Calu3 (cell line): ENCODE results near the gene KCND2. TPM values are rescaled to one million over a fixed set of nuclear protein-coding genes. Genes with fewer than 3 reads are reported as not detected.

Experiments
- BruUV-seq: library from RNA; stranded (reverse); fragments of 400-500 nt; replicated peaks from 2 replicates; lab custom pipeline; 2021; lab: Mats Ljungman, UMichigan
- CTCF ChIA-PET: fragments of 300-600 bp; sonication (Branson Sonifier 250); formaldehyde crosslinking; loops from one replicate; lab custom pipeline; 2022; ENCODE audit warnings: antibody characterized with exemption; lab: Charles Lee
- DNase-seq: peaks from one replicate; pipeline ENCODE4 v3.0.0; 2022
- H3K27ac Mint-ChIP-seq: one replicate; pipeline ENCODE4 v1.8.0; 2022; ENCODE audit warnings: mixed read lengths; ENCODE audit not compliant: unreplicated experiment
- H3K27me3 Mint-ChIP-seq: one replicate; pipeline ENCODE4 v1.8.0; 2022; ENCODE audit warnings: mixed read lengths; ENCODE audit not compliant: unreplicated experiment
- H3K36me3 Mint-ChIP-seq: one replicate; pipeline ENCODE4 v1.8.0; 2022; ENCODE audit warnings: mild to moderate bottlenecking, moderate library complexity, mixed read lengths; ENCODE audit not compliant: insufficient read depth, unreplicated experiment
- H3K4me1 Mint-ChIP-seq: one replicate; pipeline ENCODE4 v1.8.0; 2022; ENCODE audit warnings: mild to moderate bottlenecking, low read depth, mixed read lengths; ENCODE audit not compliant: unreplicated experiment
- H3K4me3 Mint-ChIP-seq: one replicate; pipeline ENCODE4 v1.8.0; 2022; ENCODE audit warnings: mild to moderate bottlenecking, low read depth, moderate library complexity, mixed read lengths; ENCODE audit not compliant: unreplicated experiment
- H3K9me3 Mint-ChIP-seq: one replicate; pipeline ENCODE4 v1.8.0; 2022; ENCODE audit warnings: low read depth, mixed read lengths; ENCODE audit not compliant: unreplicated experiment
- CTCF ChIP-seq: fragments of 200-600 bp; IDR thresholded peaks from one replicate; pipeline ENCODE4 v1.8.0; 2022; ENCODE audit warnings: antibody characterized with exemption; ENCODE audit not compliant: unreplicated experiment
- intact Hi-C: fragments of 100-400 bp; cut with micrococcal nuclease; formaldehyde crosslinking; loops from one replicate; pipeline ENCODE4 v1.10.0; 2022; ENCODE audit not compliant: unreplicated experiment
- total RNA-seq: library from RNA; stranded (reverse); gene quantifications from 2 replicates; pipeline ENCODE4 v1.2.3, GENCODE V29; 2022

The KCND2 gene
- total RNA-seq, 1 experiment from 2014 or later = 1.2 TPM

DNA sequence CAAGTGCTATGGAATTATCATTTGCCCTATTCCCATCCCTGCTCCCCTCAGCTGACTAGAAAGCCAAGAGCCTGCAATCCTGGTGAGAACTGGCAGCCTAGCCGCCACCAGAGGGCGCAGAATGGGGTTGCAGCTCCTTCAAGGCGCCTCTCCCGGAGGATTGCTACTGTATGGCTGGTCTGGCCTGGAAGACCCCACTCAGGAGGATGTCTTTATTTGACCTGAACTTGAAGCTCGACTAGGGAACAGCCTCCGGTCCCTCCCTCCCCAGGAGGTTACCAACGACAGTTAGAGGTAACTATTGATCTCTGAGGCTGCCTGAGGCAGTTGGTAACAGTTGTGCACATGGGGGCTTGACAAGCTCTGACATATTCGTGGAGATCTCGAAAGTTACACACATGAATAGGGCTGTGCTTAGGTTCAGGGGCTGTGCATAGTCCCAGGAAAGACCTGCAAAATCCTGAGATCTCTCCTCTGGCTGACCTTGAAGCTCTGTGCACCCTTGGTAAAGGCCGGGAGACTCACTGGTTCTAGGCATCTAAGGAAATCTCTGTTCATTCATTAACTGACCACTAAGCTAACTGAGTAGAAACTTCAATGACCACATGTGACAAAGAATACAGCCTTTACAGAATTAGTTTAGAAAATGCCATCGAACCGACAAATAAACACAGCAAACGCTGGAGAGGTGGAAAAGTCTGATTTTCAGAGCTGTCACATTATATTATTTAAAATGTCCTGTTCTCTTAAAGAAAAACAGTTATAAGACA is 519.3 kb downstream of the KCND2 start:
- Mint-ChIP-seq H3K4me1 (peaks cover 7% of the 10 kb centered on the region), H3K27me3 (no peaks in the 10 kb centered on the region), H3K4me3 (no peak overlapping the region), H3K27ac (no peak overlapping the region), H3K36me3 (no peaks in the 10 kb centered on the region), H3K9me3 (no peaks in the 10 kb centered on the region)
- CTCF ChIA-PET = interaction anchor here (0.8 to 1.5 kb wide), 12 partner anchors 9 to 316 kb away, joined by 3 to 10 read pairs (median 4); partner anchors contain the start of genes ING3 and TSPAN12
- peak; percentile 84 for DNase-seq
- intact Hi-C loops = loop anchor here (1.0 kb wide), 1 partner anchor 149 kb away; no protein-coding TSS in a partner anchor
- BruUV-seq = no TSS peak
- TF ChIP-seq CTCF = peak; percentile 88

DNA sequence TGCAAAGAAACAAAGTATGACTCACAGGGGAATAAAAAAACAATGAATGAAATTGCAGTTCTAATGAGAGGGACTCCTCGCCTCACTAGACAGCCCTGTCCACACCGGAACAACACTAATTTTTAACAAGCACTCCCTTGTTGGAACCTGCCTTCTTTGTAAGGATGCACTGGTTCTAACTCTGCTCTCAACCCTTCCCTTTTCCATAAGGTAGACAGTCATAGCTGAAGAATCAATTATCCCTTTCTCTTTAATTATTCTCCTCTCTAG is 519.8 kb downstream of the KCND2 start:
- no peak overlapping the region for H3K4me3 Mint-ChIP-seq
- BruUV-seq = no TSS peak
- CTCF ChIA-PET = interaction anchor here (1.2 to 1.5 kb wide), 9 partner anchors 10 to 315 kb away, joined by 3 to 10 read pairs (median 4); partner anchors contain the start of gene ING3
- H3K27me3 Mint-ChIP-seq = no peaks in the 10 kb centered on the region
- TF ChIP-seq CTCF = no peak
- intact Hi-C loops = loop anchor here (1.0 kb wide), 1 partner anchor 149 kb away; no protein-coding TSS in a partner anchor
- H3K36me3 Mint-ChIP-seq = no peaks in the 10 kb centered on the region
- no peak overlapping the region for H3K27ac Mint-ChIP-seq
- peaks cover 7% of the 10 kb centered on the region for H3K4me1 Mint-ChIP-seq
- H3K9me3 Mint-ChIP-seq = peaks cover 2% of the 10 kb centered on the region
- DNase-seq = no peak

DNA sequence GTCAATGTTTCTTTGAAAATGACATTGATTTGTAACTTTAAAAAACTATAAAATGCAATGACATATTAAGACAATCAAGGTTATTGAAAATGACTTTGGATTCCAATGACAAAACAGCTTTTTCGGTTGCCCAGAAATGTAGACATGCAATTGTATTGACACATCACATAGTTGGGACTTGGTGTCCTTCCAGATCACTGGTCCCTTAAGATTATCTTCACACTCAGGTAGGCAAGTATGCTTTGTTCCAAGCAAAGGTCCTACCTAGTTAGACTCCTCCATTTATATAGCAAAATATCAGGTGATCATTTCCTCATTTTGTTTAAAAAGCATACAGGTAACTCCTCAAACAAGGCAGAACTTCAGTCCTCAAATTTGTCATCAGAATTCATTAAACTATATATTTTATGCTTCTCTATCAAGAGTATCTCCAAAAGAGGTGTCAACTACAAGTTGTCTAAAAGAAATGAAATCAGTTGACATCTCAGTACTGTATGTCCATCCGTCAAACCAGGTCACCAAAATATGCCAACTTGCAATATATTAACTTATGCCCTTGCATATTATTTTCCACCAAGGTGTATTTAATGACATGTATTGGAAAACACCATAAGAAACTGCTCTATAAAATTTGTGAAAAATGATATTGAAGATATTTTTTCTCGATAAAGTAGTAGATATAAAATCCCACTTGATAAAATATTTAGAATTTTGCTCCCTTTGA is 520.4 kb downstream of the KCND2 start:
- TF ChIP-seq CTCF = no peak
- peaks cover 7% of the 10 kb centered on the region for H3K4me1 Mint-ChIP-seq
- H3K27me3 Mint-ChIP-seq = no peaks in the 10 kb centered on the region
- H3K36me3 Mint-ChIP-seq = no peaks in the 10 kb centered on the region
- no peak overlapping the region for H3K27ac Mint-ChIP-seq
- no peak for DNase-seq
- peaks cover 2% of the 10 kb centered on the region for H3K9me3 Mint-ChIP-seq
- H3K4me3 Mint-ChIP-seq = no peak overlapping the region
- CTCF ChIA-PET = no interaction called here
- intact Hi-C loops = no loop called here
- no TSS peak for BruUV-seq

- CTCF ChIA-PET = no interaction called here
- H3K4me1 Mint-ChIP-seq = peaks cover 7% of the 10 kb centered on the region
- H3K27ac Mint-ChIP-seq = no peak overlapping the region
- no peak overlapping the region for H3K4me3 Mint-ChIP-seq
- intact Hi-C loops = no loop called here
- no peaks in the 10 kb centered on the region for H3K27me3 Mint-ChIP-seq
- DNase-seq = no peak
- H3K9me3 Mint-ChIP-seq = peaks cover 2% of the 10 kb centered on the region
- TF ChIP-seq CTCF = no peak
- H3K36me3 Mint-ChIP-seq = no peaks in the 10 kb centered on the region
- no TSS peak for BruUV-seq
Observed at GRCh38 chr7:120794106-120794729, 521.2 kb downstream of the KCND2 start.
